ENCODE measurements around the gene NEAT1.

The NEAT1 gene

GRCh38 chr11:65419772-65420481 lies 2.7 kb upstream of the NEAT1 start:
- H3K4me3 ChIP-seq (ENCODE audit: control insufficient read depth, low read depth, low read length): peak overlapping the region; percentile 39
- TF ChIP-seq, protein P1, sequence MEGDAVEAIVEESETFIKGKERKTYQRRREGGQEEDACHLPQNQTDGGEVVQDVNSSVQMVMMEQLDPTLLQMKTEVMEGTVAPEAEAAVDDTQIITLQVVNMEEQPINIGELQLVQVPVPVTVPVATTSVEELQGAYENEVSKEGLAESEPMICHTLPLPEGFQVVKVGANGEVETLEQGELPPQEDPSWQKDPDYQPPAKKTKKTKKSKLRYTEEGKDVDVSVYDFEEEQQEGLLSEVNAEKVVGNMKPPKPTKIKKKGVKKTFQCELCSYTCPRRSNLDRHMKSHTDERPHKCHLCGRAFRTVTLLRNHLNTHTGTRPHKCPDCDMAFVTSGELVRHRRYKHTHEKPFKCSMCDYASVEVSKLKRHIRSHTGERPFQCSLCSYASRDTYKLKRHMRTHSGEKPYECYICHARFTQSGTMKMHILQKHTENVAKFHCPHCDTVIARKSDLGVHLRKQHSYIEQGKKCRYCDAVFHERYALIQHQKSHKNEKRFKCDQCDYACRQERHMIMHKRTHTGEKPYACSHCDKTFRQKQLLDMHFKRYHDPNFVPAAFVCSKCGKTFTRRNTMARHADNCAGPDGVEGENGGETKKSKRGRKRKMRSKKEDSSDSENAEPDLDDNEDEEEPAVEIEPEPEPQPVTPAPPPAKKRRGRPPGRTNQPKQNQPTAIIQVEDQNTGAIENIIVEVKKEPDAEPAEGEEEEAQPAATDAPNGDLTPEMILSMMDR (conservative IDR thresholded peaks at IDR 0.05; ENCODE audit: control insufficient read depth, insufficient read depth, low read depth, low read length): no peak
- DNase-seq (ENCODE audit: low read depth): peak; percentile 96

- TF ChIP-seq, protein P1 (conservative IDR thresholded peaks at IDR 0.05; ENCODE audit: control insufficient read depth, insufficient read depth, low read depth, low read length): no peak
- DNase-seq (ENCODE audit: low read depth): no peak
- peak overlapping the region; percentile 33 for H3K4me3 ChIP-seq (ENCODE audit: control insufficient read depth, low read depth, low read length)
These were observed 2.1 kb upstream of the NEAT1 start for GRCh38 chr11:65420506-65420905.

DNA sequence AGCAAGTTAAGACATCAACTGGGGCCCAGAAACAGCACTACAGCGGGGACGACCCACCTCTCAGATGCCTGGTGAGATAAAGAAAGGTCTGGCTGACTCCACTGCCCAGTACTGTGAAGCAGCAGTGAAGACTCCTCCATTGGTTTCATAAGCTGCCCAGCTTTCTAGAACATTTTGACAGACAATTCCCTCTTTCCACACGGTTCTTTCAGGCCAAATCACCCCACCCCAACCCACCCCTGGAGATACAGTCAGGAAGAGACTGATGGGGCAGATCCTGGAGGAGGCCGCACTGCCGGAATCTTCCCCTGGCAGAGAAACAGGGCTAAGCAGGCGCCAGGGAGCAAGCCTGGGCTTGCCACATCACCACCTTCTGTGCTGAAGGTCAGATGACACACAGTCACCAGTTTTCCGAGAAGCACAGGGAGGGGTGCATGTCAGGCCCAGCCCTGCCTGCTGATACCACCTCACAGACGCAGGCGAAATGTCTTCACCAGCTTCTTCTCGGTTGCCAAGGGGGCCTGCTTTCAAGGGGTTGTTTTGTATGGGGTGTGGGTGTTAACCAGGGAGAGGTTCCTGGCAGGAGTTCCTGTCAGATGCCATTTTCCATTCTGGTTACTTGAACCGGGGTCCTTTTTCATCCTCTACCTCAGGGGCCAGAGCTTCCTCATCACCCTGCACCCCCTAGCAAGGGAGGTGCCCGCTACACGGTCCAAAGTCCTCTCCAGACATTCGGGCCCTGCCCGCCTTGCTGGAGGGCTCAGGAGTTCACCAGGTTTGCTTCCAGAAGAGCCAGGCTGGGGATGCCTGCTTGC lies 1.4 kb upstream of the NEAT1 start:
- TF ChIP-seq, protein P1 (conservative IDR thresholded peaks at IDR 0.05; ENCODE audit: control insufficient read depth, insufficient read depth, low read depth, low read length): no peak
- peak overlapping the region; percentile 62 for H3K4me3 ChIP-seq (ENCODE audit: control insufficient read depth, low read depth, low read length)
- peak; percentile 100 for DNase-seq (ENCODE audit: low read depth)

DNA sequence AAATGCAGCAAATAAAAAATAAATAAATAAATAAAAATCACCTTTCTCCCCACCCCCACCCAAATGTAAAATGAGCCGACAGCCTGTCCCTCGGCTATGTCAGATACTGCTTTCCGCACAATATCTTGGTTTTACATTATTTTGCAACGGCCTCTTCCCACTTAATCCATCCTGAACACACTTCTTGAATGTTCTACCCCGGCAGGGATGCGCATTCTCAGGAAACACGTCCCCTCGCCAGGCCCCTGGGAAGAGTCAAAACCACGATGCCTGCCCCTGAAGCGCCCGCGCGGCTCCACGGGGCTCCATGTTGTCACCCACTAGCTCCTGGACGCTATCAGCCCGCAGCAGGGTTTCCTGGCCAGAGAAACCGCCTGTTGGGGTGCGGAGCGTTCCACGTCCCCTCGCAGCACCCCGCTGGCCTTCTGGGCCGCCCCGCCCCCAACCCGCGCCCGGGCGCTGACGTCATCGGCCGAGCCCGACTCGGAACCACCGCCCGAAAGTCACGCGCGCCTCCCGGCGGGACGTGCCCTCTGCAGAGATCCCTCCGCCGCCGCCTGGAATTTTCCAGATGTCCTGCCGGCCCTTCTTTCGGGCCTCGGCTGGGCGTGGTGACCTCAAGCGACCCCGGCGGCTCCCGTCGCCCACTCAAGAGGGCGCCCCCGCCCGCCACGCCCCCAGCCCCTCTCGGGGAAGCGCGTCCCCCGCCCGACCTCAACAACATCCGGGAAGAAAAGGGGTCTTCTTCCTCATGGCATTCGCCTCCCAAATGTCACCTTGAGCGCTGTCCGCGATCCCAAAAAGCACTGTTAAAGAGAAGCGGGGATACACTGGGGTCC lies 585 bp upstream of the NEAT1 start:
- H3K4me3 ChIP-seq (ENCODE audit: control insufficient read depth, low read depth, low read length): peak overlapping the region; percentile 98
- peak; percentile 96 for DNase-seq (ENCODE audit: low read depth)
- TF ChIP-seq, protein P1 (conservative IDR thresholded peaks at IDR 0.05; ENCODE audit: control insufficient read depth, insufficient read depth, low read depth, low read length): no peak

GRCh38 chr11:65423516-65424204 lies 1.1 kb downstream of the NEAT1 start:
- DNase-seq (ENCODE audit: low read depth): peak; percentile 28
- peak overlapping the region; percentile 98 for H3K4me3 ChIP-seq (ENCODE audit: control insufficient read depth, low read depth, low read length)
- TF ChIP-seq, protein P1 (conservative IDR thresholded peaks at IDR 0.05; ENCODE audit: control insufficient read depth, insufficient read depth, low read depth, low read length): no peak

Measured in fibroblast of mammary gland (primary cell).